Stomach (tissue), 9 donors: ENCODE data around the gene EPDR1. TPM values are rescaled to one million over a fixed set of nuclear protein-coding genes. Genes with fewer than 3 reads are reported as not detected.

Source experiments
- DNase-seq, 2 donors: peaks; one replicate each; pipeline versions ENCODE4 v3.0.0 to v3.0.0-alpha.2; 2013 to 2019
- H3K27ac ChIP-seq, 5 donors: fragments of 200-600 bp in 4 of 5; sonication (generic) in 4 of 5; one replicate each; pipeline ENCODE4 v1.5.1; 2013 to 2019; ENCODE audit warnings: mild to moderate bottlenecking in 1 of 5, moderate library complexity in 1 of 5
- H3K27me3 ChIP-seq, 3 donors: fragments of 200-600 bp; sonication (generic); one replicate each; pipeline ENCODE4 v1.5.1; 2017 to 2019; ENCODE audit warnings: mixed run types in 1 of 3
- H3K36me3 ChIP-seq, 4 donors: fragments of 200-600 bp; sonication (generic); 1 replicate in 3 of 4; 2 replicates in 1 of 4; pipeline ENCODE4 v1.5.1; 2016 to 2019
- H3K4me1 ChIP-seq, 4 donors: fragments of 200-600 bp; sonication (generic); one replicate each; pipeline ENCODE4 v1.5.1; 2016 to 2019
- H3K4me3 ChIP-seq, 4 donors: fragments of 200-600 bp; sonication (generic) in 3 of 4; one replicate each; pipeline ENCODE4 v1.5.1; 2016 to 2019; ENCODE audit warnings: mild to moderate bottlenecking in 1 of 4
- H3K9me3 ChIP-seq, 4 donors: fragments of 200-600 bp; sonication (generic); one replicate each; pipeline ENCODE4 v1.5.1; 2016 to 2019
- CTCF ChIP-seq, 7 experiments: fragments of 450-650 bp in 4 of 7; fragments of 200-600 bp in 3 of 7; sonication (generic) in 3 of 7; IDR thresholded peaks; one replicate each; pipeline ENCODE4 v1.5.1; 2016 to 2019; ENCODE audit warnings: antibody characterized with exemption in 7 of 7, control low read depth in 2 of 7, mild to moderate bottlenecking in 1 of 7
- EP300 ChIP-seq: sonication (generic); formaldehyde crosslinking; IDR thresholded peaks from one replicate; pipeline ENCODE4 v1.6.1; 2017; ENCODE audit warnings: antibody characterized with exemption
- POLR2A ChIP-seq, 4 donors: fragments of 450-650 bp; IDR thresholded peaks; one replicate each; pipeline ENCODE4 v1.6.1; 2016; ENCODE audit warnings: antibody characterized with exemption in 4 of 4, control low read depth in 2 of 4, mild to moderate bottlenecking in 1 of 4, moderate library complexity in 1 of 4
- POLR2AphosphoS5 ChIP-seq, 3 donors: sonication (generic); formaldehyde crosslinking; IDR thresholded peaks; one replicate each; pipeline ENCODE4 v1.6.1; 2016; ENCODE audit warnings: antibody characterized with exemption in 3 of 3
- WGBS, 5 donors: extraction: QIAGEN DNeasy Blood & Tissue Kit in 3 of 5; methylation state at CpG; one replicate each; pipeline versions ENCODE4 v1.1.5 to v1.1.7; 2013 to 2018; 5-methylcytosine and 5-hydroxymethylcytosine counted together
- intact Hi-C: fragments of 100-400 bp; cut with DNase I; formaldehyde crosslinking; loops from one replicate; pipeline ENCODE4 v1.15.1; 2023; ENCODE audit warnings: low total_unique reads
- polyA plus RNA-seq, 3 donors: library from polyadenylated mRNA; stranded (reverse); fragments of 200-250 nt; gene quantifications; one replicate each; pipeline ENCODE4 v1.2.3, GENCODE V29; 2013
- total RNA-seq, 5 donors: library from RNA; depleted of rRNA; stranded (reverse); fragments of >200 nt; gene quantifications; one replicate each; pipeline versions ENCODE4 v1.1.0 to v1.2.3, GENCODE V29; 2014 to 2016
- donor health status: healthy with polysubstance abuse.
- donor health status: Bipolar disorder and iron deficiency.
- donor health status: healthy.

EPDR1 gene
- total and polyA plus RNA-seq, 8 donors, result 1.2 to 11.7 (median 2.6) TPM; not detected in 1

GRCh38 chr7:37956791-37957190 is 36.4 kb downstream of the EPDR1 start:
- Histone ChIP-seq H3K4me1 (no peaks in the 10 kb centered on the region), H3K9me3 (no peaks in the 10 kb centered on the region), H3K36me3 (peaks cover 0 to 7% (median 0%) of the 10 kb centered on the region in 4 donors), H3K27me3 (no peaks in the 10 kb centered on the region), H3K4me3 (no peak overlapping the region), H3K27ac (no peak overlapping the region)
- TF ChIP-seq CTCF (IDR thresholded peaks at IDR 0.05) (no peak), EP300 (no peak), POLR2AphosphoS5 (IDR thresholded peaks at IDR 0.05) (no peak), POLR2A (IDR thresholded peaks at IDR 0.05) (no peak)
- DNase-seq, result no peak
- intact Hi-C loops, result no loop called here

- Histone ChIP-seq H3K27ac (no peak overlapping the region), H3K36me3 (peaks cover 0 to 2% (median 0%) of the 10 kb centered on the region in 4 donors), H3K27me3 (no peaks in the 10 kb centered on the region), H3K4me3 (no peak overlapping the region), H3K4me1 (no peaks in the 10 kb centered on the region), H3K9me3 (no peaks in the 10 kb centered on the region)
- TF ChIP-seq POLR2A (IDR thresholded peaks at IDR 0.05) (no peak), POLR2AphosphoS5 (IDR thresholded peaks at IDR 0.05) (no peak), EP300 (no peak)
- intact Hi-C loops, result no loop called here
- WGBS, 5 donors, result 70 to 79% (median 73%) methylated on average over 8 to 9 of the region's 9 CpGs
- no peak for DNase-seq
Observed at GRCh38 chr7:37957221-37957970, 37.0 kb downstream of the EPDR1 start.

- H3K27me3 ChIP-seq, result no peaks in the 10 kb centered on the region
- WGBS, 5 donors, result 67 to 86% (median 79%) methylated on average over 2 of the region's 2 CpGs
- intact Hi-C loops, result no loop called here
- H3K9me3 ChIP-seq, result peaks cover 0 to 3% (median 0%) of the 10 kb centered on the region in 4 donors
- TF ChIP-seq POLR2A (IDR thresholded peaks at IDR 0.05) (no peak), CTCF (IDR thresholded peaks at IDR 0.05) (no peak), POLR2AphosphoS5 (IDR thresholded peaks at IDR 0.05) (no peak), EP300 (no peak)
- no peaks in the 10 kb centered on the region for H3K4me1 ChIP-seq
- H3K4me3 ChIP-seq, result no peak overlapping the region
- no peak overlapping the region for H3K27ac ChIP-seq
- DNase-seq, result no peak
- H3K36me3 ChIP-seq, result no peaks in the 10 kb centered on the region
Observed at GRCh38 chr7:37960483-37960882, 40.0 kb downstream of the EPDR1 start.

- H3K27ac ChIP-seq, result no peak overlapping the region
- H3K9me3 ChIP-seq, result peaks cover 0 to 3% (median 0%) of the 10 kb centered on the region in 4 donors
- DNase-seq, result no peak
- WGBS, 5 donors, result 82 to 88% (median 84%) methylated on average over 4 to 5 of the region's 5 CpGs
- H3K27me3 ChIP-seq, result no peaks in the 10 kb centered on the region
- no peaks in the 10 kb centered on the region for H3K4me1 ChIP-seq
- intact Hi-C loops, result no loop called here
- H3K36me3 ChIP-seq, result no peaks in the 10 kb centered on the region
- TF ChIP-seq CTCF (IDR thresholded peaks at IDR 0.05) (no peak), EP300 (no peak), POLR2A (IDR thresholded peaks at IDR 0.05) (no peak), POLR2AphosphoS5 (IDR thresholded peaks at IDR 0.05) (no peak)
- no peak overlapping the region for H3K4me3 ChIP-seq
Observed at GRCh38 chr7:37961251-37961650, 40.8 kb downstream of the EPDR1 start.

GRCh38 chr7:37964196-37964595 is 43.8 kb downstream of the EPDR1 start:
- TF ChIP-seq EP300 (no peak), POLR2A (IDR thresholded peaks at IDR 0.05) (no peak), CTCF (IDR thresholded peaks at IDR 0.05) (no peak), POLR2AphosphoS5 (IDR thresholded peaks at IDR 0.05) (no peak)
- no peak overlapping the region for H3K4me3 ChIP-seq
- H3K27me3 ChIP-seq, result no peaks in the 10 kb centered on the region
- no peaks in the 10 kb centered on the region for H3K4me1 ChIP-seq
- H3K27ac ChIP-seq, result no peak overlapping the region
- peaks cover 0 to 3% (median 0%) of the 10 kb centered on the region in 4 donors for H3K9me3 ChIP-seq
- intact Hi-C loops, result no loop called here
- DNase-seq, result no peak
- WGBS, 5 donors, result 58 to 73% (median 59%) methylated on average over 5 of the region's 5 CpGs
- H3K36me3 ChIP-seq, result no peaks in the 10 kb centered on the region
